Endothelial cell of hepatic sinusoid (primary cell): ENCODE data around the gene ITPA.

Experiments
- in situ Hi-C: cut with HindIII; loops from 2 replicates; pipeline ENCODE4 v1.10.0; 2017; ENCODE audit warnings: low sequenced_read_pairs

ITPA gene

DNA sequence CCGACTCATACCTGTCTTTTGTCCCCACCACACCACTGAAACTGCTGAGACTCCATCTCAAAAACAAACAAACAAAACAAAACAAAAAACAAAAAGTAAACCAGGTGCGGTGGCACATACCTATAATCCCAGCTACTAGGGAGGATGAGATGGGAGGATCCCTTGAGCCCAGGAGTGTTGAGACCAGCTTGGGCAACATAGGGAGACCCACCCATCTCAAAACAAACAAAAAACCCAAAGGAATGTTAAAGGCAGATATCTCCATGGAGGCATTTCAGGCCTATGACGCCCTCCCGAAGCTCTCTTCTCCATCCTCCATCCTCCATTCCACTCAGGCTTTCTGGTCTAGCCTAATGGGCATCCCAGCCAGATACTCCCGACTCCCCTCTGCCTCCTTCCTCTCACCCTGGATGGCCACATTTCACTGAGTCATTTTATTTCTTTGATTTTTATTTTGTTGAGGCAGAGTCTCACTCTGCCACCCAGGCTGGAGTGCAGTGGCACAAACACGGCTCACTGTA lies 32.9 kb downstream of the ITPA start:
- in situ Hi-C loops, result no loop called here

DNA sequence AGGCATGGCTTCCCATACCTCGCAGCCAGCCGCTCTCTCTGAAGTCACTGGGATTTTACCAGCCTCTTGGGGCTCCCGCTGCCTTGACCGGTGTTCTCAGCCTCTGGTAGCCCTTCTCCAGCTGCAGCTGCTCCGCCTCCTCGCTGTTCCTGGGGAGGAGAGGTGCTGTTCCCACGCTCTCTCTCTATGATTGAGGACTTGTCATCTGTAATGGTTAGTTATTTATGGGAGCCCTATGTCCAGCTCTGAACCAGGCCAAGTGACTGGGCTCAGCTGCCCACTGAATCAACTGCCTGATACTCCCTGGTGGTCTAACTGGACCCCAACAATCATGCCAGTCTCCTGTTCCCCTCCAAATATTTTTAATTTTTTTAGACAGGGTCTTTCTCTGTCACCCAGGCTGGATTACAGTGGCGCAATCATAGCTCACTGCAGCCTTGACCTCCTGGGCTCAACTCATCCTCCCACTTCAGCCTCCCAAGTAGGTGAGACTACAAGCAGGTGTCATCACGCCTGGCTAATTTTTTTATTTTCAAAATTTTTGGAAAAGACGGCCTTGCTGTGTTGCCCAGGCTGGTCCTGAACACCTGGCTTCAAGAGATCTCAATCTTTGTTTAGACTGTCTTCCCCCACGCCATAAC lies 34.5 kb downstream of the ITPA start:
- in situ Hi-C loops, result no loop called here

DNA sequence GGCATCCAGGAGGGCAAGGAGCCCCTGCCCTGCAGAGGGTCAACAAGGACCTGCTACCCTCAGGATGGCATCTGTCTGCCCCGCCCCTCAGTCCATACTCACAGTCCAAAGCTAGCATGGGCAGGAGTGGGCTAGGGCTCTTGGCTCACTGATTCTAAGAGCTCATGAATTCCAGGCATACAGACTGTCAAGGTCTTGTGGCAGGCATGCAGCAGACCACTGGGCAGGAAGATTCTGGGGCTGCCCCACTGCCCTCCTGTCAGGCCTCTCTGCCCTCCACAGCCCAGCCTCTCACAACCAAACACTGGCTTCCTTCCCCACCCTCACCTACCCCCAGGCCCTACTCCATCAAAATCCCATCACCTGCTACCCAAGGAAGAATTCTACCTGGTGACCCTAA lies 35.3 kb downstream of the ITPA start:
- in situ Hi-C loops, result loop anchor here (5.0 kb wide), 2 partner anchors 37 to 92 kb away; partner anchors contain the start of gene ITPA

DNA sequence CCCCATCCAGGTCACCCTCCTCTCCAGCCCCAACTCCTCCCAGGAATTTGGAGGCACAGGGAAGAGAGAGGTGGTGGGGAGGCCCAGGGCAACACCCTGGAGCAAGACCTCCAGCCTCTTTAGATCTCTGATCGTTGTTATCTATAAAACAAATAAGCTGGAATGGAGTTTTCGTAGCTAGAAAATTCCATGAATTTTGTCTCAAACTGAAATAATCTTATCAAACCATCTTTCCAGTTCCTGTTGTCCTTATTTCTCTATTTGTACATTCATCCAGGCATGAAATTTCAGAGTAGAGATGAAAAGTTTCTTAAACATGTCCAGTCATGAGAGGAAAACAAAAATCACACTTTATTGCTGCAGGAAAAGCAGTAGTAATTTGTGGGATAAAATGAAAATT lies 35.9 kb downstream of the ITPA start:
- in situ Hi-C loops, result loop anchor here (5.0 kb wide), 2 partner anchors 38 to 93 kb away; partner anchors contain the start of gene ITPA

DNA sequence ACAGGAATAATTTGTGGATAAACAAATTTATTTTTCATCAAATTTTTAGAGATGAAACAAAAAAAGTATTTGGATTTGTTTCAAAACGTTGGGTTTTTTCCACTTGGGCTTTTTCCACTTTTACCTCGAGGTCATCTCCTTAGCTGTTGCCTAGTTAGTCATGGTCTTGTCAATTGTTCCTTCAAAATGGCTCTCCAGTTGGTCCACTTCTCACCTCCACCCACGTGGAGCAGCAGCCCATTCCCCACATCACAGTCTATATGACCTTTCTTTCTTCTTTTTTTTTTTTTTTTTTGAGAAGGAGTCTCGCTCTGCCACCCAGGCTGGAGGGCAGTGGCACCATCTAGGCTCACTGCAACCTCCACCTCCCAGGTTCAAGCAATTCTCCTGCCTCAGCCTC lies 36.4 kb downstream of the ITPA start:
- in situ Hi-C loops, result loop anchor here (5.0 kb wide), 2 partner anchors 38 to 93 kb away; partner anchors contain the start of gene ITPA

DNA sequence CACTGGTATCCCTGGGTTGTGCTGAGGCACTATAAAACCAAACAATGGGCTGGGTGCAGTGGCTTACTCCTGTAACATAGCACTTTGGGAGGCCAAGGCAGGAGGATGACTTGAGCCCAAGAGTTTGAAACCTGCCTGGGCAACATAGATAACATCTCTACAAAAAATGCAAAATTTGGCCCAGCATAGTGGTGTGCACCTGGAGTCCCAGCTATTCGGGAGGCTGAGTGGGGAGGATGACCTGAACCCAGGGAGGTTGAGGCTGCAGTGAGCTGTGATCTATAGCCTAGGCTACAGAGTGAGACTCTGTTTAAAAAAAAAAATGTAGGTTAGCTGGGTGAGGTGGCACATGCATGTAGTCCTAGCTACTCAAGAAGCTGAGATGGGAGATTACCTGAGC lies 37.4 kb downstream of the ITPA start:
- in situ Hi-C loops, result loop anchor here (5.0 kb wide), 2 partner anchors 39 to 94 kb away; partner anchors contain the start of gene ITPA

DNA sequence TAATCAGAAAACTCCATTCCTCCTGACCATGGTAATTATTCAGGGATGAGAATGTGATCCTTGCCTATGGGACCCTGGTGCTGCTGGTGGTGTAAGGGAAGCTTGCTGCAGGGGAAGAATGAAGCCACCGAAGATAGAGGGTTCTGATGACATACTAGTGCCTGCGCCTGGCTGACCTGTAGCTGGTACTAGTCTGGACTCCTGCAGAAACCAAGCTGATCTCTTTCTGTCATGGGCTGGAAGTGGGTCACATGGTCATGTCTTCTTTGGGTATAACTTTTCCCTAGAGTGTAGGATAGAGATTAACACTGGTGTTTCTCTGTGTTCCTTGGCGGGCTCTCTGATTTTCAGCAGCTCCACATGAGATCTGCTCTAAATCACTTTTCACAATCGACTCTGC lies 38.3 kb downstream of the ITPA start:
- in situ Hi-C loops, result loop anchor here (5.0 kb wide), 2 partner anchors 40 to 95 kb away; partner anchors contain the start of gene ITPA

DNA sequence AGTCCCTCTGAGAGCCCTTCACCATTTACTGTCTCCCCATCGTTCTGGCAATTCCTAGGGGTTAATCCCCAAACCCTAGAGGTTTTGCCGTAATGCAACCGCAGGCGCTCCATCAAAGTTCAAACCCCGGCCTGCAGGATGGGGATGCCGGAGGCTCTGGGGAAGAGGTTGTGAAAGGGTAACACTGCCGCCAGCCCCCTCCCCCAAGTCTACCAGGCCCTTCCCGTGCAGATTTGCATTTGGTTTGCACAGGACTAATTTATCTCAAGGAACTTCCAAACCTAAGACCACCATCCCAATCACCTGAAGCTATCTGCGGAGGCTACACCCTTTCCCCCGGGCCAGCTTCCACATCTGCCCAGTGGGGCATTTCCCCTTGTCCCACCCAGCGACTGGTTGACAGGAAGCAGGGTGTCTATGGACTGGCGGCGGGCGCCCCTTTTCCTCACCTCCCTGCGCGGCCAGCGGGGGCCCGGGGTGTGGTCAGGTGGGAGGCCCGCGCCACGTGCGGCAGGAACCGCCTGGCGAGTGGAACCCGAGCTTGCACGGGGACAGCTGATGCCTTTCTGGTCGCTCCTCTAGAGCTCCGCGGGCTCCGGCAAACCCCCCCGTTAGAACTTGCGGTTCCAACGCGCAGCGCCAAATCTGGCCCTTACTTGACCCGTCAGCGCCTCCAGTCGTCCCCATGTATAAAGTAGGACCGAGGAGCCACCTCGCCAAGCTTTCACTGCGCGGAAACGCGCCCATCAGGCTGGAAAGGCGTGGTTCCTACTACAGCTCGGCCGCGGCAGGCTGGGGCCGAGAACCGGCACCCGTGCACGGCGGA lies 39.1 kb downstream of the ITPA start:
- in situ Hi-C loops, result loop anchor here (5.0 kb wide), 2 partner anchors 41 to 96 kb away; partner anchors contain the start of gene ITPA

DNA sequence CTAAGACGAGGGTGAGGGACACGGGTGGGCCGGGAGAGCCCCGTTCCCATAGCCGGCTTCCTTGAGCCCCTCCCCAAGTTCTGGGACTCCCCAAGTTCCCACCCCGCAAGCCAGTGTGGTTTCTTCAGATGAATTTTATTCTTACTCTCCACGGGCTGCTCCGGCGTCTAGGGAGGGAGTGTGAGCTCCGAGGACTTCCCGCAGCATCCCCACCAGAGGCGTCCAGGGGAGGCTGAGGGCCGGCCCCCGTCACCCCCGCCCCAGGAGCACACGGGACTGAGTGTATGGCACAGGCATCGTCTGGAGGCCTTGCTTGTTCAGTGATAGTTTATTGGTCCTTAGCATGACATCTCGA lies 39.7 kb downstream of the ITPA start:
- in situ Hi-C loops, result loop anchor here (5.0 kb wide), 2 partner anchors 42 to 97 kb away; partner anchors contain the start of gene ITPA

DNA sequence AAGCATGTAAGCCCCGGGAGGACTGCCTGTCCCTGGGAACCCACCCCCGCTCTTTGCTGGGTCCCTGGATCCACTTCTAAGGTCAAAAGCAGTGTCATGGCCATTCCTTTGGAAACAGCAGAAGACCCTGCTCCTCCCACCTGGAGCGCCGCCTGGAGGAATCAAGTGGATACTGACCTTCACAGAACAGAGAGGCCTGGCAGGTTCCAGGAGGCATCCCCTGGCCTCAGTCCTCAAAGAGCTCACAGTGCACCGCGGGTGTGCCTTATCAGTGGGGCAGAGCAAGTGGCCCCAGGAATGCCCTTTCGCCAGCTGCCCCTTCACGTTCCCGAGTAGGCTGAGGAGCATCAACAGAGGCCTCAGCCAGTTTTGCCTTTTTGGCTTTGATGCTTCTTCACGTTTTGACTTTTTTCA lies 40.8 kb downstream of the ITPA start:
- in situ Hi-C loops, result no loop called here

DNA sequence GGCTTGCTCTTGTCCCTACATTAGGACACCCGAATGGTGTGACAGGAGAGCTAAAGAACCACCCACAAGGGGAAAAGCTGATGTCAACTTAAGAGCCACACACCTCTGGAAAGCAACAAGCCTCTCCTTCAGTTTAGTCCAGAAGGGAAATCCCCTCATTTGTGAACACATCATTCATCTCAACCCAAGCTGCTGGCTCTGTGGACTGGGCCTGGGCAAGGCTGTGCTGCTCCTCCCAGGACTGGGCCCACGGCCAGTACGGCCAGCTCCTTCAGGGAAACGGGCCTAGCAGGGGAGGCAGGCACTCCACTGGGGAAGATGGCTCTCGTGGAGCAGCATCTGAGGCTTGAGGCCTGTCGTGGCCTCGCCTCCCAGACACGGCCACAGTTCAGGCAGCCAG lies 42.5 kb downstream of the ITPA start:
- in situ Hi-C loops, result no loop called here

DNA sequence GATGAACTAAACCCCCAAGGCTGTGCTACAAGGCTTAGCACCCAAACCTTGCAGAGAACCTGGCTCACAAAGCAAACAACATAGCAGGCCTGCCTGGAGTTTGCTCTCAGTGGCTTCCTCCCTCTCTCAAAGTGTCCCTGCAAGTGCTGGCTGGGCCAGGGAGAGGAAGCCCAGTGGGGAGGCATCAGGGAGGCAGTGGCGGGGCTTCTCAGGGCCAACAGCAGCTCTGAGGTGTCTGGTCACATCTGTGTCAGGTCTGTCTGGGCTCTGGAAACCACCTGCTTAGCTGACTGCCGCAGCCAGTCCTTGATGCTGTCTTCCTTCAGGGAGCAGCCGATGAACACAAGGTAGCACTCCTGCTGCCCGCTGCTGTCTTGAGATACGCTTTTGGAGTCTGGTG lies 46.4 kb downstream of the ITPA start:
- in situ Hi-C loops, result no loop called here

DNA sequence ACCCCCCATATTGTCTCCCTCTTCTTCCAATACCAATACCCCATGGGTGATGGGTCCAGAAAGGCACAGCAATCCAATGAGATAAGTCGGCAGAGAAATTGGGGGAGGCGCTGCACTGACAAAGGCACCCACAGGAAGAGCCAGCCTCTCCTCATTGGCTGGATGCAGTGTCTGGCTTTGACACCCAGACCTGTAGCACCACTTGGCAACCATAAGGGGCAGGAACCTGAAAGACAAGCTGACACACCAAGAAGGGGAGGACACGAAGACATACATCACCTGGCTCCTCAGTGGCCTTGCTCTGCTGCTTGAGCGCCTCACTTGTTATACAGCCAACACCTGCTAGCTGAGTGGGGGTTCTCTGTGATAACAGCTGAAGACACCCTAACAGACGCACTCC lies 49.1 kb downstream of the ITPA start:
- in situ Hi-C loops, result no loop called here

DNA sequence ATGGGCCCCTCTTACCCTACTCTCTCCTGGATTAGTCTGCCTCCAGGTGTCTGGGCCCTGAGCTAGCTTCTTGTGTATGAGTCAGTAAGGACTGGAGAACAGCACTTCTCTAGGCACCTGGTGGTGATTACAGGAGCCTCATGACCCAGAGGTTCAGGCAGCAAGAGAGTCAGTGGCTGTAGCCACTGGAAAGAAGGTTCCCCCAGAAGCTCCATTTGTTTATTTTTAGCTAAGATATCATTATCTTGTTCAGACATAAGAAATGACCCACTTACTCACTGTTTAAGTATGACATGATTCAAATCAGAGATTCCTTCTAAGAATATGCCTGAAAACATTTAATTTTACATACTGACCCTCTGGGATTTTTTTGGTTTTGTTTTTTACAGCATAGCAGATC lies 53.3 kb downstream of the ITPA start:
- in situ Hi-C loops, result no loop called here

DNA sequence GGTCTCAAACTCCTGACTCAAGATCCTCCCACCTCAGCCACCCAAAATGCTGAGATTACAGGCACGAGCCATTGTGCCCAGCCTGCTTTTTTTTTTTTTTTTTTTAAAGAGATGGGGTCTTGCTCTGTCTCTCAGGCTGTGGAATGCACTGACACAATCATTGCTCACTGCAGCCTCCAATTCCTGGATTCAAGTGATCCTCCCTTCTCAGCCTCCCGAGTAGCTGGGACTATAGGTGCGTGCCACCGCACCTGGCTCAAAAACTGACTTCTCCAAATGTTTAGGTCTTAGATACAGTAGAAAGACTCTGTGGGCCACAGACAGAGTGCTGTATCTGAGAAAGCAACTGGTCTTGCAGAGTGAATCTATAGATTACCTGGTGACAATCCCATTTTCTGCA lies 60.8 kb downstream of the ITPA start:
- in situ Hi-C loops, result loop anchor here (10.0 kb wide), 1 partner anchor 365 kb away; no protein-coding TSS in a partner anchor

DNA sequence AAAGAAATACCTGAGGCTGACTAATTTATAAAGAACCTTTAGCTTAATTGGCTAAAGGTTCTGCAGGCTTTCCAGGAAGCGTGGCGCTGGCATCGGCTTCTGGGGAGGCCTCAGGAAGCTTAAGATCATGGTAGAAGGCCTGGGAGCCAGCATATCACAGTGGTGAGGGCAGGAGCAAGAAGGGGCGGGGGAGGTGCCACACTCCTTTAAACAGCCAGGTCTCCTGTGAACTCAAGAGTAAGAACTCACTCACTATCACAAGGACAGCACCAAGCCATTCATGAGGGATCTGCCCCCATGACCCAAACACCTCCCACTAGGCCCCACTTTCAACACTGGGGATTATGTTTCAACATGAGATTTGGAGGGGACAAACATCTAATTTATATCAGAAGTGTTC lies 64.1 kb downstream of the ITPA start:
- in situ Hi-C loops, result loop anchor here (10.0 kb wide), 1 partner anchor 361 kb away; no protein-coding TSS in a partner anchor
